HepG2 (cell line): Measurements from ENCODE around the gene CREBBP. TPM values are rescaled to one million over a fixed set of nuclear protein-coding genes. Genes with fewer than 3 reads are reported as not detected.
A peak's percentile ranks its signal among the peaks of the same experiment; 100 is the strongest.

ENCODE experiments used
- ATAC-seq: fragments of 200-7000 bp; cut with Tn5 transposase; 3 replicates; pipeline ENCODE4 v1.9.1; 2020; ENCODE audit warnings: mild to moderate bottlenecking, moderate library complexity
- BruUV-seq: library from RNA; stranded (reverse); fragments of 400-500 nt; replicated peaks from 2 replicates; lab custom pipeline; 2021; lab: Mats Ljungman, UMichigan
- CTCF ChIA-PET: fragments of 300-600 bp; formaldehyde crosslinking; extraction: SDS; loops from one replicate; lab custom pipeline; 2021; ENCODE audit warnings: low total read pairs, inconsistent platforms, low intra/inter-chr PET ratio; lab: Yijun Ruan, JAX
- POLR2A ChIA-PET: fragments of 350-600 bp; sonication (Branson Sonifier 250); formaldehyde crosslinking; loops from one replicate; lab custom pipeline; 2020; ENCODE audit warnings: antibody characterized with exemption, inconsistent platforms; lab: Yijun Ruan, JAX
- DNase-seq: peaks from one replicate; pipeline ENCODE4 v3.0.0-alpha.2; 2015; ENCODE audit warnings: low spot score
- FAIRE-seq: peaks from 3 replicates; lab custom pipeline; 2011; peaks lifted over from hg19 to GRCh38; lab: Jason Lieb, UNC
- H2AFZ ChIP-seq: one replicate; pipeline ENCODE4 v1.6.1; 2011; ENCODE audit warnings: low read length, inconsistent platforms
- H3K27ac ChIP-seq: fragments of 300-600 bp; 3 replicates; pipeline ENCODE4 v1.8.0; 2011; ENCODE audit warnings: mixed run types, mild to moderate bottlenecking, mixed read lengths, low read length, inconsistent platforms; ENCODE audit not compliant: insufficient read depth; ENCODE audit errors: extremely low read length
- H3K27me3 ChIP-seq, 2 experiments: fragments of 200-600 bp in 1 of 2; 2 replicates in 1 of 2; 3 replicates in 1 of 2; pipeline versions ENCODE4 v1.6.0 to v1.8.0; 2011; ENCODE audit warnings: low read length in 2 of 2, mild to moderate bottlenecking in 2 of 2, moderate library complexity in 2 of 2, inconsistent platforms in 1 of 2; ENCODE audit not compliant: insufficient read depth in 2 of 2, control insufficient read depth in 1 of 2
- H3K36me3 ChIP-seq, 2 experiments: fragments of 200-600 bp in 1 of 2; replicated peaks in 1 of 2; 2 replicates in 1 of 2; 3 replicates in 1 of 2; pipeline versions ENCODE4 v1.5.1 to v1.8.0; 2011; ENCODE audit warnings: low read length in 2 of 2, inconsistent platforms in 1 of 2; ENCODE audit not compliant: insufficient read depth in 2 of 2, control insufficient read depth in 1 of 2
- H3K4me1 ChIP-seq: 2 replicates; pipeline ENCODE4 v1.5.1; 2012; ENCODE audit warnings: low read length, inconsistent platforms; ENCODE audit not compliant: insufficient read depth
- H3K4me2 ChIP-seq: 2 replicates; pipeline ENCODE4 v1.6.0; 2011; ENCODE audit warnings: low read depth, low read length, inconsistent platforms
- H3K4me3 ChIP-seq, 3 experiments: fragments of 200-600 bp in 1 of 3; sonication (generic), shearing (Covaris generic) in 1 of 3; replicated peaks in 1 of 3; 2 replicates each; pipeline ENCODE4 v1.5.1; 2011 to 2016; ENCODE audit warnings: low read length in 3 of 3, inconsistent platforms in 2 of 3, low read depth in 2 of 3, mild to moderate bottlenecking in 2 of 3, control low read depth in 1 of 3, mixed read lengths in 1 of 3; ENCODE audit not compliant: insufficient read depth in 1 of 3
- H3K79me2 ChIP-seq: one replicate; pipeline ENCODE4 v1.6.1; 2011; ENCODE audit warnings: low read length, inconsistent platforms; ENCODE audit not compliant: insufficient read depth
- H3K9ac ChIP-seq: 2 replicates; pipeline ENCODE4 v1.6.0; 2011; ENCODE audit warnings: mild to moderate bottlenecking, low read depth, low read length, inconsistent platforms; ENCODE audit not compliant: insufficient read depth
- H3K9me3 ChIP-seq: 2 replicates; pipeline ENCODE4 v1.5.1; 2012; ENCODE audit warnings: mild to moderate bottlenecking, low read length
- H4K20me1 ChIP-seq: 2 replicates; pipeline ENCODE4 v1.6.0; 2011; ENCODE audit warnings: inconsistent platforms, mild to moderate bottlenecking, low read length, moderate library complexity; ENCODE audit not compliant: insufficient read depth
- EHMT2 ChIP-seq: fragments of 200-600 bp; sonication (generic); IDR thresholded peaks from 2 replicates; pipeline ENCODE4 v1.7.0; 2017; ENCODE audit warnings: antibody characterized with exemption, low read depth, low read length, borderline replicate concordance
- ESRRA ChIP-seq: sonication (generic); formaldehyde crosslinking; IDR thresholded peaks from 2 replicates; pipeline ENCODE4 v1.5.1; 2020; ENCODE audit warnings: mild to moderate bottlenecking, low read depth, missing genetic modification reagents
- KLF11 ChIP-seq: IDR thresholded peaks from 2 replicates; pipeline ENCODE4 v1.6.1; 2016; ENCODE audit warnings: missing compliant biosample characterization
- MAFF ChIP-seq: IDR thresholded peaks from 2 replicates; pipeline ENCODE4 v1.6.1; 2011; ENCODE audit warnings: low read depth, low read length, improper control_type of control experiment
- MAFK ChIP-seq, 2 experiments: IDR thresholded peaks in 1 of 2; conservative IDR thresholded peaks in 1 of 2; 2 replicates each; pipeline ENCODE4 v1.6.1; 2011; ENCODE audit warnings: improper control_type of control experiment in 2 of 2, low read length in 2 of 2
- MIER2 ChIP-seq: IDR thresholded peaks from 2 replicates; pipeline ENCODE4 v1.6.1; 2016; ENCODE audit warnings: missing biosample characterization, missing genetic modification reagents
- POLR2A ChIP-seq, 2 experiments: IDR thresholded peaks; 2 replicates each; pipeline ENCODE4 v1.6.1; 2011; ENCODE audit warnings: low read depth in 2 of 2, low read length in 2 of 2, mild to moderate bottlenecking in 1 of 2, moderate library complexity in 1 of 2; ENCODE audit not compliant: insufficient read depth in 1 of 2
- RFX3 ChIP-seq: IDR thresholded peaks from 2 replicates; pipeline ENCODE4 v1.6.1; 2016; ENCODE audit warnings: missing biosample characterization, missing genetic modification reagents
- SATB2 ChIP-seq: sonication (generic); formaldehyde crosslinking; IDR thresholded peaks from 2 replicates; pipeline ENCODE4 v1.5.0; 2020; ENCODE audit warnings: missing genetic modification reagents
- U2AF2 ChIP-seq: fragments of 200-400 bp; formaldehyde crosslinking; IDR thresholded peaks from 2 replicates; pipeline ENCODE4 v1.6.1; 2017; ENCODE audit warnings: low read depth, mild to moderate bottlenecking, low read length
- ZMAT3 ChIP-seq: sonication (generic); formaldehyde crosslinking; conservative IDR thresholded peaks from 2 replicates; pipeline ENCODE4 v1.7.0; 2021; ENCODE audit warnings: missing genetic modification reagents
- ZMYM2 ChIP-seq: sonication (generic); formaldehyde crosslinking; IDR thresholded peaks from 2 replicates; pipeline ENCODE4 v1.8.0; 2022; ENCODE audit warnings: mild to moderate bottlenecking, missing genetic modification reagents
- ZNF121 ChIP-seq: sonication (generic); formaldehyde crosslinking; IDR thresholded peaks from 2 replicates; pipeline ENCODE4 v1.5.0; 2020; ENCODE audit warnings: mild to moderate bottlenecking, missing genetic modification reagents
- ZNF136 ChIP-seq: sonication (generic); formaldehyde crosslinking; IDR thresholded peaks from 2 replicates; pipeline ENCODE4 v1.8.1; 2022; ENCODE audit warnings: low read depth, mild to moderate bottlenecking, moderate library complexity, missing genetic modification reagents
- ZNF264 ChIP-seq: sonication (generic); formaldehyde crosslinking; IDR thresholded peaks from 2 replicates; pipeline ENCODE4 v1.4.0; 2020; ENCODE audit warnings: missing genetic modification reagents
- ZNF33A ChIP-seq: sonication (generic); formaldehyde crosslinking; IDR thresholded peaks from 2 replicates; pipeline ENCODE4 v1.5.1; 2020; ENCODE audit warnings: missing genetic modification reagents, mild to moderate bottlenecking, moderate library complexity, borderline replicate concordance
- ZNF780A ChIP-seq: sonication (generic); formaldehyde crosslinking; IDR thresholded peaks from 2 replicates; pipeline ENCODE4 v1.8.0; 2022; ENCODE audit warnings: mild to moderate bottlenecking, missing genetic modification reagents, moderate library complexity
- ZNF788 ChIP-seq: sonication (generic); formaldehyde crosslinking; IDR thresholded peaks from 2 replicates; pipeline ENCODE4 v1.5.0; 2020; ENCODE audit warnings: mild to moderate bottlenecking, missing genetic modification reagents, borderline replicate concordance
- ZNF878 ChIP-seq: sonication (generic); formaldehyde crosslinking; IDR thresholded peaks from 2 replicates; pipeline ENCODE4 v1.8.1; 2023; ENCODE audit warnings: mild to moderate bottlenecking, missing genetic modification reagents, moderate library complexity
- WGBS: methylation state at CpG from one replicate; pipeline ENCODE4 v1.1.6; 2017; ENCODE audit warnings: low lambda C conversion rate; 5-methylcytosine and 5-hydroxymethylcytosine counted together
- in situ Hi-C: cut with HindIII; loops from 2 replicates; pipeline ENCODE4 v1.10.0; 2017; ENCODE audit warnings: low pct_unique_long_range_greater_than_20kb; ENCODE audit not compliant: extremely low pct_ligation_motif_present
- intact Hi-C: fragments of 100-400 bp; cut with micrococcal nuclease; formaldehyde crosslinking; loops from one replicate; pipeline ENCODE4 v1.10.0; 2022; ENCODE audit not compliant: unreplicated experiment
- polyA plus RNA-seq, 8 experiments: library from polyadenylated mRNA; depleted of rRNA in 3 of 8; stranded (reverse) in 7 of 8; unstranded in 1 of 8; fragments of >200 nt; fragmentation: Illumina TruSeq in 4 of 8; extraction: Trizol in 4 of 8; gene quantifications; 2 replicates each; pipeline versions ENCODE4 v1.2.1 to v1.2.3, GENCODE V29; 2011 to 2016; ENCODE audit warnings: low read depth in 4 of 8, missing spikeins in 1 of 8, mixed read lengths in 1 of 8; ENCODE audit not compliant: insufficient read depth in 1 of 8
- total RNA-seq, 5 experiments: library from RNA; depleted of rRNA; stranded (reverse); fragments of >200 nt; fragmentation: Illumina TruSeq; extraction: Trizol; gene quantifications; 2 replicates each; pipeline ENCODE4 v1.2.3, GENCODE V29; 2016; ENCODE audit warnings: low read depth in 1 of 5
- TF ChIP-seq, protein P1 (sequence below): sonication (generic); formaldehyde crosslinking; IDR thresholded peaks from 2 replicates; pipeline ENCODE4 v1.4.0; 2020; ENCODE audit warnings: mild to moderate bottlenecking, low read depth, missing genetic modification reagents
- TF ChIP-seq, protein P2 (sequence below): sonication (generic); formaldehyde crosslinking; IDR thresholded peaks from 2 replicates; pipeline ENCODE4 v1.5.0; 2020; ENCODE audit warnings: missing genetic modification reagents
- TF ChIP-seq, protein P3 (sequence below): sonication (generic); formaldehyde crosslinking; IDR thresholded peaks from 2 replicates; pipeline ENCODE4 v1.5.0; 2020; ENCODE audit warnings: mild to moderate bottlenecking, missing genetic modification reagents, moderate library complexity

The CREBBP gene
- total and polyA plus RNA-seq, 2 of the 13 experiments (the other 11 are each of a cell fraction or from before 2014, with no cell fraction given) = 5.3 to 10.4 TPM

DNA sequence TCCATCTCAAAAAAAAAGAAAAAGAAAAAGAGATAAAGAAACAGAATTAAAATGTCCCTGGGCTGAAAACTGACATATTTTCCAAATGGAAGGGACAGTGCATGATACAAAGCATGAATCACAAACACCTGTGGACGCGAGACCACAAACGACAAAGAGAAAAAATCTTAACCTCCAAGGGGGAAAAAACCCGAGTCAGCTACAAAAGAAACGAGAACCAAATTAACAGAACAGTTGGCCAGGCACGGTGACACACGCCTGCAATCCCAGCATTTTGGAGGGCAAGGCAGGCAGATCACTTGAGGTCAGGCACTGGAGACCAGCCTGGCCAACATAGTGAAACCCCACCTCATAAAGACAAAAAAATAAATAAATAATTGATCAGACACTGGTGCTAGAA, 165.1 kb downstream of the CREBBP start:
- 96% methylated on average over 7 of the region's 7 CpGs for WGBS
- Histone ChIP-seq H3K4me3 (no peak overlapping the region), H3K9ac (no peak overlapping the region), H3K27ac (no peak overlapping the region), H3K4me2 (peak overlapping the region; percentile 34; the same call in 1 of the 2 replicates), H3K79me2 (peaks cover 63% of the 10 kb centered on the region), H3K36me3 (peaks cover 0 to 1% of the 10 kb centered on the region in 2 experiments; a peak in 1 of 5 replicates), H3K9me3 (no peaks in the 10 kb centered on the region), H3K4me1 (peaks cover 67% of the 10 kb centered on the region), H3K27me3 (peaks cover 0 to 2% of the 10 kb centered on the region in 2 experiments; a peak in 1 of 5 replicates), H2AFZ (no peak overlapping the region), H4K20me1 (no peaks in the 10 kb centered on the region)
- ChIA-PET CTCF (no interaction called here), POLR2A (interaction anchor here (9.7 kb wide), 1 partner anchor 19 kb away, joined by 144 read pairs; no protein-coding TSS in a partner anchor)
- no peak for ATAC-seq
- FAIRE-seq = no peak
- intact Hi-C loops (no loop called here), in situ Hi-C loops (no loop called here)
- BruUV-seq = no TSS peak
- DNase-seq = no peak
- TF ChIP-seq ZNF136 (CRISPR knock-in tag) (no peak), ZNF780A (CRISPR knock-in tag) (no peak), EHMT2 (no peak), U2AF2 (no peak), ZNF878 (CRISPR knock-in tag) (no peak), MAFK (conservative IDR thresholded peaks at IDR 0.05 in 1 of 2, IDR thresholded peaks at IDR 0.05 in 1 of 2; ENCODE audit: low read length in 2 of 2) (peak; percentile 35 to 61; a peak in 3 of 4 replicates), ZNF788 (CRISPR knock-in tag) (no peak), RFX3 (no peak), MAFF (peak; percentile 39), ZNF264 (CRISPR knock-in tag) (no peak), ZMAT3 (CRISPR knock-in tag) (no peak), SATB2 (CRISPR knock-in tag) (no peak), MIER2 (CRISPR knock-in tag) (no peak), POLR2A (IDR thresholded peaks at IDR 0.05; ENCODE audit: insufficient read depth in 1 of 2, low read depth in 2 of 2, low read length in 2 of 2) (no peak), ZNF33A (no peak), ESRRA (CRISPR knock-in tag) (no peak), ZNF121 (peak; percentile 43; the same call in 1 of the 2 replicates), KLF11 (CRISPR knock-in tag) (no peak), ZMYM2 (CRISPR knock-in tag) (no peak)
- TF ChIP-seq, protein P1, sequence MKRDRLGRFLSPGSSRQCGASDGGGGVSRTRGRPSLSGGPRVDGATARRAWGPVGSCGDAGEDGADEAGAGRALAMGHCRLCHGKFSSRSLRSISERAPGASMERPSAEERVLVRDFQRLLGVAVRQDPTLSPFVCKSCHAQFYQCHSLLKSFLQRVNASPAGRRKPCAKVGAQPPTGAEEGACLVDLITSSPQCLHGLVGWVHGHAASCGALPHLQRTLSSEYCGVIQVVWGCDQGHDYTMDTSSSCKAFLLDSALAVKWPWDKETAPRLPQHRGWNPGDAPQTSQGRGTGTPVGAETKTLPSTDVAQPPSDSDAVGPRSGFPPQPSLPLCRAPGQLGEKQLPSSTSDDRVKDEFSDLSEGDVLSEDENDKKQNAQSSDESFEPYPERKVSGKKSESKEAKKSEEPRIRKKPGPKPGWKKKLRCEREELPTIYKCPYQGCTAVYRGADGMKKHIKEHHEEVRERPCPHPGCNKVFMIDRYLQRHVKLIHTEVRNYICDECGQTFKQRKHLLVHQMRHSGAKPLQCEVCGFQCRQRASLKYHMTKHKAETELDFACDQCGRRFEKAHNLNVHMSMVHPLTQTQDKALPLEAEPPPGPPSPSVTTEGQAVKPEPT = no peak
- TF ChIP-seq, protein P2, sequence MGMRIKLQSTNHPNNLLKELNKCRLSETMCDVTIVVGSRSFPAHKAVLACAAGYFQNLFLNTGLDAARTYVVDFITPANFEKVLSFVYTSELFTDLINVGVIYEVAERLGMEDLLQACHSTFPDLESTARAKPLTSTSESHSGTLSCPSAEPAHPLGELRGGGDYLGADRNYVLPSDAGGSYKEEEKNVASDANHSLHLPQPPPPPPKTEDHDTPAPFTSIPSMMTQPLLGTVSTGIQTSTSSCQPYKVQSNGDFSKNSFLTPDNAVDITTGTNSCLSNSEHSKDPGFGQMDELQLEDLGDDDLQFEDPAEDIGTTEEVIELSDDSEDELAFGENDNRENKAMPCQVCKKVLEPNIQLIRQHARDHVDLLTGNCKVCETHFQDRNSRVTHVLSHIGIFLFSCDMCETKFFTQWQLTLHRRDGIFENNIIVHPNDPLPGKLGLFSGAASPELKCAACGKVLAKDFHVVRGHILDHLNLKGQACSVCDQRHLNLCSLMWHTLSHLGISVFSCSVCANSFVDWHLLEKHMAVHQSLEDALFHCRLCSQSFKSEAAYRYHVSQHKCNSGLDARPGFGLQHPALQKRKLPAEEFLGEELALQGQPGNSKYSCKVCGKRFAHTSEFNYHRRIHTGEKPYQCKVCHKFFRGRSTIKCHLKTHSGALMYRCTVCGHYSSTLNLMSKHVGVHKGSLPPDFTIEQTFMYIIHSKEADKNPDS (CRISPR knock-in tag) = no peak
- TF ChIP-seq, protein P3, sequence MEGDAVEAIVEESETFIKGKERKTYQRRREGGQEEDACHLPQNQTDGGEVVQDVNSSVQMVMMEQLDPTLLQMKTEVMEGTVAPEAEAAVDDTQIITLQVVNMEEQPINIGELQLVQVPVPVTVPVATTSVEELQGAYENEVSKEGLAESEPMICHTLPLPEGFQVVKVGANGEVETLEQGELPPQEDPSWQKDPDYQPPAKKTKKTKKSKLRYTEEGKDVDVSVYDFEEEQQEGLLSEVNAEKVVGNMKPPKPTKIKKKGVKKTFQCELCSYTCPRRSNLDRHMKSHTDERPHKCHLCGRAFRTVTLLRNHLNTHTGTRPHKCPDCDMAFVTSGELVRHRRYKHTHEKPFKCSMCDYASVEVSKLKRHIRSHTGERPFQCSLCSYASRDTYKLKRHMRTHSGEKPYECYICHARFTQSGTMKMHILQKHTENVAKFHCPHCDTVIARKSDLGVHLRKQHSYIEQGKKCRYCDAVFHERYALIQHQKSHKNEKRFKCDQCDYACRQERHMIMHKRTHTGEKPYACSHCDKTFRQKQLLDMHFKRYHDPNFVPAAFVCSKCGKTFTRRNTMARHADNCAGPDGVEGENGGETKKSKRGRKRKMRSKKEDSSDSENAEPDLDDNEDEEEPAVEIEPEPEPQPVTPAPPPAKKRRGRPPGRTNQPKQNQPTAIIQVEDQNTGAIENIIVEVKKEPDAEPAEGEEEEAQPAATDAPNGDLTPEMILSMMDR (CRISPR knock-in tag) = no peak
